Osteocyte (in vitro differentiated cells): ENCODE data around the gene INTS12. TPM values are rescaled to one million over a fixed set of nuclear protein-coding genes. Genes with fewer than 3 reads are reported as not detected.

ENCODE experiments used
- DNase-seq: peaks from one replicate; pipeline ENCODE4 v3.0.0; 2021; ENCODE audit warnings: mixed read lengths; ENCODE audit not compliant: unreplicated experiment; ENCODE audit errors: extremely low spot score
- H3K27ac Mint-ChIP-seq: one replicate; pipeline ENCODE4 v1.8.0; 2021; ENCODE audit warnings: mild to moderate bottlenecking, mixed read lengths; ENCODE audit not compliant: unreplicated experiment
- H3K27me3 Mint-ChIP-seq: one replicate; pipeline ENCODE4 v1.8.0; 2021; ENCODE audit warnings: mixed read lengths; ENCODE audit not compliant: unreplicated experiment
- H3K36me3 Mint-ChIP-seq: one replicate; pipeline ENCODE4 v1.8.0; 2021; ENCODE audit warnings: mixed read lengths; ENCODE audit not compliant: unreplicated experiment
- H3K4me1 Mint-ChIP-seq: one replicate; pipeline ENCODE4 v1.8.0; 2021; ENCODE audit warnings: mixed read lengths; ENCODE audit not compliant: unreplicated experiment
- H3K4me3 Mint-ChIP-seq: one replicate; pipeline ENCODE4 v1.8.0; 2021; ENCODE audit warnings: mild to moderate bottlenecking, moderate library complexity, mixed read lengths; ENCODE audit not compliant: unreplicated experiment
- H3K9me3 Mint-ChIP-seq: one replicate; pipeline ENCODE4 v1.8.0; 2021; ENCODE audit warnings: mixed read lengths; ENCODE audit not compliant: unreplicated experiment
- CTCF ChIP-seq: fragments of 200-600 bp; sonication (generic); IDR thresholded peaks from 2 replicates; pipeline ENCODE4 v1.5.0; 2021; ENCODE audit warnings: antibody characterized with exemption, mild to moderate bottlenecking, moderate library complexity
- long read RNA-seq: library from polyadenylated mRNA; unstranded; transcript quantifications from one replicate; pipeline ENCODE4 v2.0.0, GENCODE V29; 2021
- total RNA-seq: library from RNA; stranded (reverse); gene quantifications from 2 replicates; pipeline ENCODE4 v1.2.1, GENCODE V29; 2021

INTS12 gene
- 15.4 and 17.4 TPM in 2 replicates for total RNA-seq
- long read RNA-seq, transcript INTS12-201 (8 exons, 1,710 nt) = minor isoform, 22 of 152 reads
- long read RNA-seq, transcript INTS12-206 (7 exons, 1,975 nt) = major isoform, 80 of 152 reads
- long read RNA-seq, partial matches to known transcripts = 7 of 152 reads
- long read RNA-seq, other reads (novel, unspliced or antisense) = 43 of 152 reads

GRCh38 chr4:105708181-105709080 is at the start of gene INTS12, which contains the start of gene GSTCD:
Gene INTS12 (minus strand): TSS chr4:105708689. CDS start chr4:105700005, 8,684 bp downstream.
Gene GSTCD (plus strand): TSS chr4:105708784. CDS start chr4:105717614, 8,830 bp downstream.
- peaks cover 22% of the 10 kb centered on the region for H3K4me1 Mint-ChIP-seq
- peak within 1 kb of the TSS; percentile 99 for H3K27ac Mint-ChIP-seq
- H3K36me3 Mint-ChIP-seq = peaks cover 5% of the 10 kb centered on the region
- no peaks in the 10 kb centered on the region for H3K9me3 Mint-ChIP-seq
- TF ChIP-seq CTCF = no peak
- peak within 1 kb of the TSS; percentile 99 for H3K4me3 Mint-ChIP-seq
- peak; percentile 96 for DNase-seq
- no peaks in the 10 kb centered on the region for H3K27me3 Mint-ChIP-seq

GRCh38 chr4:105755375-105755774 is 46.9 kb upstream of the INTS12 start:
- Mint-ChIP-seq H3K9me3 (no peaks in the 10 kb centered on the region), H3K27me3 (no peaks in the 10 kb centered on the region), H3K36me3 (no peaks in the 10 kb centered on the region), H3K4me1 (peaks cover 5% of the 10 kb centered on the region), H3K27ac (no peak overlapping the region), H3K4me3 (no peak overlapping the region)
- no peak for DNase-seq
- no peak for TF ChIP-seq CTCF

GRCh38 chr4:105753361-105753760 is 44.9 kb upstream of the INTS12 start:
- Mint-ChIP-seq H3K4me3 (no peak overlapping the region), H3K4me1 (peaks cover 3% of the 10 kb centered on the region), H3K36me3 (no peaks in the 10 kb centered on the region), H3K27ac (no peak overlapping the region), H3K27me3 (no peaks in the 10 kb centered on the region), H3K9me3 (no peaks in the 10 kb centered on the region)
- no peak for DNase-seq
- TF ChIP-seq CTCF = no peak

- Mint-ChIP-seq H3K9me3 (no peaks in the 10 kb centered on the region), H3K36me3 (no peaks in the 10 kb centered on the region), H3K4me3 (no peak overlapping the region), H3K27ac (no peak overlapping the region), H3K4me1 (peaks cover 3% of the 10 kb centered on the region), H3K27me3 (no peaks in the 10 kb centered on the region)
- DNase-seq = no peak
- TF ChIP-seq CTCF = no peak
These were observed 43.3 kb upstream of the INTS12 start for GRCh38 chr4:105751718-105752299.

GRCh38 chr4:105748222-105748621 is 39.7 kb upstream of the INTS12 start:
- peaks cover 3% of the 10 kb centered on the region for H3K4me1 Mint-ChIP-seq
- no peak overlapping the region for H3K4me3 Mint-ChIP-seq
- no peak for TF ChIP-seq CTCF
- H3K27me3 Mint-ChIP-seq = no peaks in the 10 kb centered on the region
- H3K27ac Mint-ChIP-seq = no peak overlapping the region
- no peak for DNase-seq
- no peaks in the 10 kb centered on the region for H3K36me3 Mint-ChIP-seq
- no peaks in the 10 kb centered on the region for H3K9me3 Mint-ChIP-seq
